Stimulated activated naive B cell treated with anti-CD40 and anti-IgM and Interleukin-4, amounts not matched to agents 10 μg/mL and 1 μg/mL and 100 μg/mL, for 72 hours (primary cell): Measurements from ENCODE around the gene KLKB1.
A peak's percentile ranks its signal among the peaks of the same experiment; 100 is the strongest.
"Not testable (repeated sequence)": the region's sequence is repeated elsewhere in the genome, so short reads cannot be mapped to it uniquely, and the experiment has no call there.

ENCODE experiments used
- ATAC-seq, 2 donors: fragments of 150-1000 bp; cut with Tn5 transposase; replicated peaks; 2 replicates each; pipeline ENCODE4 v1.10.0; 2021; ENCODE audit warnings: moderate library complexity in 1 of 2
- DNase-seq: peaks from one replicate; pipeline ENCODE4 v3.0.0; 2021
- H3K27ac Mint-ChIP-seq: one replicate; pipeline ENCODE4 v1.8.0; 2022; ENCODE audit warnings: mild to moderate bottlenecking, mixed read lengths
- H3K27me3 Mint-ChIP-seq, 2 donors: one replicate each; pipeline ENCODE4 v1.8.0; 2022; ENCODE audit warnings: mixed read lengths in 2 of 2
- H3K36me3 Mint-ChIP-seq, 2 donors: one replicate each; pipeline ENCODE4 v1.8.0; 2022; ENCODE audit warnings: mixed read lengths in 2 of 2, mild to moderate bottlenecking in 1 of 2
- H3K4me1 Mint-ChIP-seq, 2 donors: one replicate each; pipeline ENCODE4 v1.8.0; 2022; ENCODE audit warnings: mixed read lengths in 2 of 2, mild to moderate bottlenecking in 1 of 2
- H3K4me3 Mint-ChIP-seq, 2 donors: one replicate each; pipeline ENCODE4 v1.8.0; 2022; ENCODE audit warnings: mild to moderate bottlenecking in 2 of 2, mixed read lengths in 2 of 2, moderate library complexity in 1 of 2
- H3K9me3 Mint-ChIP-seq, 2 donors: one replicate each; pipeline ENCODE4 v1.8.0; 2022; ENCODE audit warnings: mixed read lengths in 2 of 2, mild to moderate bottlenecking in 1 of 2

Gene KLKB1

GRCh38 chr4:186265250-186265649 lies 37.9 kb downstream of the KLKB1 start:
- peaks cover 16 to 19% of the 10 kb centered on the region in 2 donors for H3K27me3 Mint-ChIP-seq
- DNase-seq, H3K36me3 Mint-ChIP-seq, H3K4me3 Mint-ChIP-seq, H3K9me3 Mint-ChIP-seq, H3K4me1 Mint-ChIP-seq, H3K27ac Mint-ChIP-seq, ATAC-seq: not testable (repeated sequence)

- Mint-ChIP-seq H3K9me3 (peaks cover 0 to 3% of the 10 kb centered on the region in 2 donors), H3K36me3 (no peaks in the 10 kb centered on the region), H3K4me3 (no peak within 1 kb of the TSS), H3K4me1 (no peaks in the 10 kb centered on the region), H3K27me3 (peaks cover 16 to 19% of the 10 kb centered on the region in 2 donors), H3K27ac (no peak within 1 kb of the TSS)
- ATAC-seq: no peak
- DNase-seq: no peak
Measured at GRCh38 chr4:186265683-186266652, 38.7 kb downstream of the KLKB1 start, which contains the start of gene F11. TSS of gene F11 (plus strand) at chr4:186266189. CDS start at chr4:186267137, 948 bp downstream.

GRCh38 chr4:186266729-186267456 lies 39.6 kb downstream of the KLKB1 start:
- Mint-ChIP-seq H3K4me3 (no peak overlapping the region), H3K27me3 (peaks cover 16 to 19% of the 10 kb centered on the region in 2 donors), H3K27ac (no peak overlapping the region), H3K4me1 (no peaks in the 10 kb centered on the region), H3K9me3 (peaks cover 0 to 3% of the 10 kb centered on the region in 2 donors), H3K36me3 (no peaks in the 10 kb centered on the region)
- no peak for ATAC-seq
- no peak for DNase-seq

GRCh38 chr4:186271081-186271678 lies 43.9 kb downstream of the KLKB1 start:
- ATAC-seq (no peak), DNase-seq (no peak)
- H3K4me3 Mint-ChIP-seq: no peak overlapping the region

GRCh38 chr4:186272699-186273391 lies 45.5 kb downstream of the KLKB1 start:
- Mint-ChIP-seq H3K36me3 (no peaks in the 10 kb centered on the region), H3K27ac (no peak overlapping the region), H3K27me3 (peaks cover 0 to 4% of the 10 kb centered on the region in 2 donors), H3K4me1 (peaks cover 0 to 7% of the 10 kb centered on the region in 2 donors), H3K4me3 (no peak overlapping the region), H3K9me3 (peaks cover 0 to 3% of the 10 kb centered on the region in 2 donors)
- DNase-seq (no peak), ATAC-seq (no peak)

More at GRCh38 chr4:186271081-186271678, 43.9 kb downstream of the KLKB1 start:
- Mint-ChIP-seq H3K36me3 (no peaks in the 10 kb centered on the region), H3K9me3 (peaks cover 0 to 3% of the 10 kb centered on the region in 2 donors), H3K27me3 (peaks cover 4 to 11% of the 10 kb centered on the region in 2 donors), H3K27ac (no peak overlapping the region), H3K4me1 (no peaks in the 10 kb centered on the region)

- H3K9me3 Mint-ChIP-seq, H3K36me3 Mint-ChIP-seq, ATAC-seq, H3K27me3 Mint-ChIP-seq, DNase-seq, H3K4me3 Mint-ChIP-seq, H3K27ac Mint-ChIP-seq, H3K4me1 Mint-ChIP-seq: not testable (repeated sequence)
Measured at GRCh38 chr4:186273392-186273789, 46.1 kb downstream of the KLKB1 start.

- ATAC-seq: no peak
- H3K27ac Mint-ChIP-seq: no peak overlapping the region
- H3K27me3 Mint-ChIP-seq: peaks cover 0 to 4% of the 10 kb centered on the region in 2 donors
- DNase-seq: no peak
- H3K4me1 Mint-ChIP-seq: no peaks in the 10 kb centered on the region
- H3K9me3 Mint-ChIP-seq: no peaks in the 10 kb centered on the region
- H3K36me3 Mint-ChIP-seq: no peaks in the 10 kb centered on the region
- no peak overlapping the region for H3K4me3 Mint-ChIP-seq
Measured at GRCh38 chr4:186283311-186283710, 56.0 kb downstream of the KLKB1 start.

- Mint-ChIP-seq H3K9me3 (no peaks in the 10 kb centered on the region), H3K4me1 (no peaks in the 10 kb centered on the region), H3K4me3 (no peak overlapping the region), H3K27ac (no peak overlapping the region), H3K27me3 (peaks cover 0 to 4% of the 10 kb centered on the region in 2 donors), H3K36me3 (no peaks in the 10 kb centered on the region)
- no peak for DNase-seq
- no peak for ATAC-seq
Measured at GRCh38 chr4:186285147-186285546, 57.8 kb downstream of the KLKB1 start.

- no peak for ATAC-seq
- peaks cover 0 to 4% of the 10 kb centered on the region in 2 donors for H3K27me3 Mint-ChIP-seq
- no peaks in the 10 kb centered on the region for H3K4me1 Mint-ChIP-seq
Measured at GRCh38 chr4:186286581-186286980, 59.3 kb downstream of the KLKB1 start.

GRCh38 chr4:186291256-186291890 lies 64.1 kb downstream of the KLKB1 start:
- H3K36me3 Mint-ChIP-seq: no peaks in the 10 kb centered on the region
- no peaks in the 10 kb centered on the region for H3K4me1 Mint-ChIP-seq
- DNase-seq (no peak), ATAC-seq (no peak)
- peaks cover 8 to 9% of the 10 kb centered on the region in 2 donors for H3K27me3 Mint-ChIP-seq
- H3K9me3 Mint-ChIP-seq: no peaks in the 10 kb centered on the region
- no peak overlapping the region for H3K27ac Mint-ChIP-seq
- no peak overlapping the region for H3K4me3 Mint-ChIP-seq

More at GRCh38 chr4:186286581-186286980, 59.3 kb downstream of the KLKB1 start:
- Mint-ChIP-seq H3K36me3 (no peaks in the 10 kb centered on the region), H3K9me3 (no peaks in the 10 kb centered on the region), H3K4me3 (no peak overlapping the region), H3K27ac (no peak overlapping the region)
- no peak for DNase-seq

GRCh38 chr4:186294160-186294559 lies 66.9 kb downstream of the KLKB1 start:
- no peaks in the 10 kb centered on the region for H3K36me3 Mint-ChIP-seq
- no peak overlapping the region for H3K27ac Mint-ChIP-seq
- no peak overlapping the region for H3K4me3 Mint-ChIP-seq
- ATAC-seq (no peak), DNase-seq (no peak)
- peaks cover 0 to 3% of the 10 kb centered on the region in 2 donors for H3K9me3 Mint-ChIP-seq
- peaks cover 4 to 7% of the 10 kb centered on the region in 2 donors for H3K4me1 Mint-ChIP-seq
- peaks cover 18 to 34% of the 10 kb centered on the region in 2 donors for H3K27me3 Mint-ChIP-seq

- H3K27ac Mint-ChIP-seq: no peak overlapping the region
- no peaks in the 10 kb centered on the region for H3K36me3 Mint-ChIP-seq
- H3K4me3 Mint-ChIP-seq: no peak overlapping the region
- H3K4me1 Mint-ChIP-seq: peaks cover 4 to 7% of the 10 kb centered on the region in 2 donors
- H3K9me3 Mint-ChIP-seq: peaks cover 0 to 3% of the 10 kb centered on the region in 2 donors
- DNase-seq (no peak), ATAC-seq (no peak)
- H3K27me3 Mint-ChIP-seq: peaks cover 23 to 44% of the 10 kb centered on the region in 2 donors
Measured at GRCh38 chr4:186296481-186296880, 69.2 kb downstream of the KLKB1 start.

- no peak overlapping the region for H3K27ac Mint-ChIP-seq
- H3K4me1 Mint-ChIP-seq: peaks cover 4 to 7% of the 10 kb centered on the region in 2 donors
- H3K9me3 Mint-ChIP-seq: peaks cover 0 to 3% of the 10 kb centered on the region in 2 donors
- H3K4me3 Mint-ChIP-seq: no peak overlapping the region
- no peaks in the 10 kb centered on the region for H3K36me3 Mint-ChIP-seq
- no peak for DNase-seq
- H3K27me3 Mint-ChIP-seq: peaks cover 23 to 44% of the 10 kb centered on the region in 2 donors
- peak in 1 of 2 donors; percentile 7 for ATAC-seq
Measured at GRCh38 chr4:186297013-186297645, 69.8 kb downstream of the KLKB1 start.
